Glomerular visceral epithelial cell (primary cell): ENCODE results near the gene GRAMD4.

Experiments
- DNase-seq: peaks from one replicate; pipeline ENCODE4 v3.0.0-alpha.2; 2016; ENCODE audit errors: extremely low spot score

GRAMD4 gene

GRCh38 chr22:46672731-46673130, 52.5 kb downstream of the GRAMD4 start:
- DNase-seq: no peak

GRCh38 chr22:46673205-46673604, 53.0 kb downstream of the GRAMD4 start:
- no peak for DNase-seq

DNA sequence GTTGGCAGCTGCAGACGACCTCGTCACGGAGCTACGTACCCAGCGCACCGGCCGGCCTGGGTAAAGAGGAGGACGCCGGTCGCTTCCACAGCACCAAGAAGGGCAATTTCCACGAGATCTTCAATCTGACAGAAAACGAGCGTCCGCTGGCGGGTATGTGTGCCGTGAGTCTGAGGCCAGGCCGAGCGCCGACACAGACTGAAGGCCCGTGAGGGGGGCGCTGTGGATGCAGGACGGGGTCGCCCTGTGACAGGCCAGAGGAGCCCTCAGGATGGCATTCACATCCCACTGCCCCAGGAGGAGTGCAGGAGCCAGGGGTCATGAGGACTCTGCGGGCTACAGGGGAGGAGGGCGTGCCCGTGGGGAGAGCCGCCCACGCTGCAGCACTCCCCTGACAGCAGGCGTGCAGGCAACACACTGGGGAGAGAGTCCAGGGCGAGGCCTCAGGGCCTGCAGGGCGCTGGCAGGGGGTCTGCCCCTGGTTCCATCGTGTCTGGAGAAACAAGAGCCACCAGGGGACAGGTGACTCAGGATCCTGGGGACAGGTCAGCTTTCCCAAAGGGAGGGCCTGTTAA, 53.6 kb downstream of the GRAMD4 start:
- no peak for DNase-seq

GRCh38 chr22:46674367-46674781, 54.2 kb downstream of the GRAMD4 start:
- DNase-seq: no peak

GRCh38 chr22:46674906-46675305, 54.7 kb downstream of the GRAMD4 start:
- no peak for DNase-seq

DNA sequence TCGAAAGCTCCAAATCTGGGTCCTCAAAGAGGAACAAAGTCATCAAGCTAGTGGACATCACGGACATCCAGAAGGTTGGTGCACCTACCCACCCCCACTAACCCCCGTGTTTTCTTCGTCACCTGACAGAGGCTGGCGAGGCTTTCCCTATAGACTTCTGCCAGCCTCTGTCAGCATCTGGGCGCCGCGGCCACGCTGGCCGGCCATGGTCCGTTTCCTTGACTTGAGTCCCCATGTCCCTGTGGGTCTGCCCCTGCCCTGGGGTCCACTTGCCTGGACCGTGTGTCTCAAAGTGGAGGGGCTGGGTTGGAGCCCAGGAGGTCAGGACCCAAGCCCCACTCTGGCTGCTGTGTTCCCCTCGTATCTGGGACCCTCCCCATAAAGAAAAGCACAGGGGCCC, 55.3 kb downstream of the GRAMD4 start:
- no peak for DNase-seq

GRCh38 chr22:46675938-46676337, 55.8 kb downstream of the GRAMD4 start:
- no peak for DNase-seq

GRCh38 chr22:46676479-46676878, 56.3 kb downstream of the GRAMD4 start:
- no peak for DNase-seq

- no peak for DNase-seq
Measured at GRCh38 chr22:46676881-46677280, 56.7 kb downstream of the GRAMD4 start.

DNA sequence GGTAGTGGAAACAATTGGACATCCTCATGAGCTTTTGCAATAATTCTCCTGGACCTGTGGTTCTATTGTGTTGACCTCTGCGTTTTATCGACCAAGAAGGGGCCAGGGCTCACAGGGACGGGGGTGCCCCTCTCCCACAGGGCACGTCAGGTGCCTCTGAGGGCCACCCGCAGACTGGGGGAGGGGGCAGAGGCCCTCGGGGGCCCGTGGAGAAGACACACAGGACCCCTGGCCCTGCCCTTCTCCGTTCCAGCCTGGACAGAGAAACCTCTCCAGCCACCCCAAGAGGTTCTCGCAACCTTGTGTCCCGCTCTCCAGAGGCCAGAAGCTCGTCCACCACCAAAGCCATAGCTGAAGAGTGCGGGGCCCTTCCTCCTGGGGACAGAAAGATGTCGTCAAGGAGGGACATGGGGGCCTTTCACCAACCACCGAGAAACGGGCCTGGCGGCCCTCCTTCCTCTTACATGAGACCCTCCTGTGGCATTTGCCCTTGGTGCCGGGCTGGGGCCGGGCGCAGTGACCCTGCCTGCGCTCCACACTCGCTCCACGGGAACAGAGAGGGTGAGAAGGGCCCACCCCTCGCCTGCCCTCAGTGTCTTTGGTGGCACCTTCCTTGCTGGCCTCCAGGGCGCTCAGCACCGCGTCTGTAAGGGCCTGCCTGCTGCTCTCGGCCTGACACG, 57.3 kb downstream of the GRAMD4 start:
- no peak for DNase-seq

- DNase-seq: no peak
Measured at GRCh38 chr22:46678003-46678657, 57.9 kb downstream of the GRAMD4 start.

DNA sequence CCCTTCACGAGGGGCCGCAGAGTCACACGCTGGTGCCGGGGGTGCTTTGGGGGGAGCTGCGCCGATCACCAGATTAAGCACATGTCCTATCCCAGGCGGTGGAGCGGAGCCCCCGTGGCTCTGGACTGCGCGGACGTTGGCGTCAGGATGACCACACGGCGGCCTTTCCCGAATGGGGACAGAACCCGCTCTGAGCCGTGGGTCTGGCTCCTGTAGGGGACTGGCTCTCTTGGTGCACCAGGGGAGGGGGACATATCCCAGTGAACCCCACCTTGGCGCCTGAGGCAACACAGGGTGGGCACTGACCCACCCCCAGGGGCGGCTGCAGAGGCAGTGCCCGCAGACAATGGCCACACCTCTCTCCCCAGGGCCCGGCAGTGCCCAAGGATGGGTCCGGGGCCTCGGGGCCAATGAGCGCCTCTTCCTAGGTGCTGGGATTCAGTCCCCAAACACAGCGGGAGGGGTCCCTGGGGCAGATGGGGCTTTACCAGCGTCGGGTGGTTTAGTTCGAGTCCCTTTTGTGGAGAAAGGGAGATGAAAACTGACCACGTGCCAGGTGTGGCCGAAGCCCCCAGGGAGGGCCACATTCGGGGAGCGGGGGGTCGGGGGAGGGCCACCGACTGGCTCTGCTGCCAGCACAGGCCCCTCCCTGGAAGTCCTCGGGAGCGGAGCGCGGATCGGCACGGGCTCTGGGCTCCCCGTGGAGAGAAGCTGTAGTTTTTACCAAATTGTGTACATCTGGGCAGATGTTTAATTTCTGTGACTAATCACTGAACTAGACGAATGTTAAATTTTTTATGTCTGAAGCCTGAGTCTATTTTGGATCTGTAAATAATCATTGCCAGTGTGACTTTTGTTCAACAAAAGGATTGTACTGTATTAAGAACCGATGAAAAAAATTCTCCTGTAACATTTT, 58.9 kb downstream of the GRAMD4 start:
- no peak for DNase-seq

- DNase-seq: no peak
Measured at GRCh38 chr22:46679706-46680269, 59.6 kb downstream of the GRAMD4 start.

DNA sequence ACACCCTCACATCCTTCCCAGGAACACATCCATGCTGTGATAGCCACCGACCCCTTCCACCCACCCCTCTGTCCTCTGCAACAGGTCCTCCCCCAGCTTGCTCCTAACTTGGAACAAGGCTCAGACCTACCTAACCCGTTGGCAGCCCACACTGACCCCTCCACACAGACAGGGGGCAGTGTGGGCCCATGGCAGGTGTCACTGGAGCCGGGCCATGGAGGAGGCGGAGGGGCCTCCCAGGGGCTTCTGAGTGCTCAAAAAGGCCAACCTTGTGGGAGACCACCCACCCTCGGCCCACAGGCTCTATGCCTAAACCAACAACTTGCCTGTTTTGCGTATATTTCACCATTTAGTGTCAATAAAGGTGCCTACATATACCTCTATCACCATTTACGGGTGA, 60.8 kb downstream of the GRAMD4 start:
- no peak for DNase-seq

GRCh38 chr22:46682011-46682731, 62.0 kb downstream of the GRAMD4 start:
- no peak for DNase-seq

DNA sequence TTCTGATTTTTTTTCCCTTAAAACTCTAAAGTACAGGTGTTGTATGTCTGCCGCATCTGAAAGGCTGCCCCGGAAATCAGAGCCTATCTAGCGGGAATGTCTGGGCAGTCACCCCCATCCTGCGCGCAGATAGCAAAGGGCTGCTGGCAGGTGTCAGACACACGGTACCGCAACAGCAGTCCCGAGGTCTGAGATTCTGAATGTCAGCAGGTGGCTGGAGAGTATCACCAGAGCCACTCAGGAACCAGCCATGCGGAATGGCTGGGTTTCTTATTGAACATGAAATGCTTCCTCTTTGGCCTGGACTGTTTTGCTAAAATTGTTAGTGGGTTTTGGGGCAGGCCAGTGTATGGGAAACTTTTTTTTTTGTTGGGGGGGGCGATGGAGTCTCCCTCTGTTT, 64.5 kb downstream of the GRAMD4 start:
- DNase-seq: no peak

DNA sequence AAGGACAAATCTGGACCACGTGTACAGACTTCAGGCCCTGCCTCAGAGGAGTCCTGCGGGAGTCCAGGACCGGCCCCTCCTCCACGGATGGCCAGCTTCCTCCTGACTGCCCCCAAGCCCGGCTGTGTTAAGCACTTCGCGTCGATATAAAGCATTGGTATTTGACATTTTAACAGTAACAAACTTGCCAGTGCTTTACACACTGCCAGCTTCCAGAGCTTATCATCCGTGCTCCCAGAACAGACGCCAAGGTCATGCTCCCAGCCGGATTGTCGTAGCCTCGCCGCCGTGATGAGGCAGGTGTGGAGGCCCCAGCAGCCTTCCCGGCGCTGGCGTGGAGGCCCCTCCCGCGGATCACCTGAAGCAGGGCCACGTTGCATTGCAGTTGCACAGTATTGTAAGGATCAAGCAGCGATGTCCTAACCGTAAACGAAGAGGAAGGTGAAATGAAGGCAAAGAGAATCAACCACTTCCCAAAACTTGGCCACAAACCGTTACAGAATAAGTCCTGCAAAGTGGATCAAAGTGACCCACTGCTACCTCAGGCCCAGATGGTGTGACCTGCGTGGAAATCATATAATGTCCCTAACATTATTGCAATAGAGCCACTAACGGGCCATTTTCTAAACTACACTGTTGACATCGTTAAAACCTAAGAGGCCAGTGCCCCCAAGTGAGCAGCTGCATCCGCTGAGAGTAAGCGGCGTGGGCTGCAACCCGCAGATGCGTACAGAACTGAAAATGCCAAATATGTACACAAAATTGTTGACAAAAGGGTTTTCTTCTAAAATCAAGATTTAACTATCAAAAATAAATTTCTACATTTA, 66.2 kb downstream of the GRAMD4 start:
- DNase-seq: no peak

DNA sequence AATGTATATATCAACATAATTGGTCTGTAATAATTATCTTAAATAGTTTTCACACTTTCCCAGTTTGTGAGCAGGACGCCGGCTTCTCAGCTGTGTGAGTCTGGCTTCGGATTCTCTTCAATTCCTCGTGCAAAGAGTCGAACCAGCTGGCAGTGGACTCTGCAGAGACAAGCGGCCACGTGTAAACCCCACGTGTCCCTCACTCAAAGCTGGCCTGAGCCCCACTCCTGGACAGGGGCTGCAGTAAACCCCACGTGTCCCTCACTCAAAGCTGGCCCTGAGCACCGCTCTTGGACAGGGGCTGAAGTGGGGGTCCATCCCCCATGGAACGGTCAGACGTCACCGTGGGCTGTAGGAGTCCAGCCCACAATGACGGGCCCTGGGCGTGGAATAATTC, 66.9 kb downstream of the GRAMD4 start:
- no peak for DNase-seq

DNA sequence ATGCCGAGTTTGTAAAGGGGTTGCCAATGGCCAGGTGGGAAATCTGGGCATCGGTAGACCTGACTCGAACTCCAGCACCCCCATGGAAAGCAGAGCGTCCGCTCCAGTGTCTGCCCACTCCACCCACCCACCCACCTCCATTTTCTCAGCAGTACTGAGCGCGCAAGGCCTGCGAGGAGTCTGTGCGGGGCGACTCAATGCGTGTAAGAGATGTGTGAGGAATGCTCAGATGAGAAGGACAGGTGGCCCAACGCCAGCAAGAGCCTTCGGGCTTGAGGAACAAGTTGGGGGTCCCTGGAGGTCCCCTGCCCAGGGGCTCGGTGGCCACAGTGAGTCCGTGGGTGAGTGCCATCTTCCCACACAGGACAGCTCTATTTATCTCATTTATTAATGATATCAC, 67.3 kb downstream of the GRAMD4 start:
- no peak for DNase-seq

GRCh38 chr22:46688949-46689348, 68.8 kb downstream of the GRAMD4 start:
- DNase-seq: no peak
